Gastrocnemius medialis (tissue), 4 donors: ENCODE data around the gene FLNB.

Experiments used
- POLR2A ChIP-seq, 2 donors: fragments of 450-650 bp; IDR thresholded peaks; one replicate each; pipeline ENCODE4 v1.6.1; 2017; ENCODE audit warnings: antibody characterized with exemption in 2 of 2, mild to moderate bottlenecking in 2 of 2, moderate library complexity in 2 of 2
- TF ChIP-seq, protein P1 (sequence below), 5 experiments: fragments of 450-650 bp in 3 of 5; fragments of 200-600 bp in 2 of 5; sonication (generic) in 2 of 5; IDR thresholded peaks in 4 of 5; conservative IDR thresholded peaks in 1 of 5; 1 replicate in 4 of 5; 2 replicates in 1 of 5; pipeline ENCODE4 v1.5.1; 2016 to 2019; ENCODE audit warnings: antibody characterized with exemption in 5 of 5, mild to moderate bottlenecking in 3 of 5, moderate library complexity in 3 of 5

GRCh38 chr3:57992452-57993213, 15.6 kb upstream of the FLNB start:
- TF ChIP-seq, protein P1, sequence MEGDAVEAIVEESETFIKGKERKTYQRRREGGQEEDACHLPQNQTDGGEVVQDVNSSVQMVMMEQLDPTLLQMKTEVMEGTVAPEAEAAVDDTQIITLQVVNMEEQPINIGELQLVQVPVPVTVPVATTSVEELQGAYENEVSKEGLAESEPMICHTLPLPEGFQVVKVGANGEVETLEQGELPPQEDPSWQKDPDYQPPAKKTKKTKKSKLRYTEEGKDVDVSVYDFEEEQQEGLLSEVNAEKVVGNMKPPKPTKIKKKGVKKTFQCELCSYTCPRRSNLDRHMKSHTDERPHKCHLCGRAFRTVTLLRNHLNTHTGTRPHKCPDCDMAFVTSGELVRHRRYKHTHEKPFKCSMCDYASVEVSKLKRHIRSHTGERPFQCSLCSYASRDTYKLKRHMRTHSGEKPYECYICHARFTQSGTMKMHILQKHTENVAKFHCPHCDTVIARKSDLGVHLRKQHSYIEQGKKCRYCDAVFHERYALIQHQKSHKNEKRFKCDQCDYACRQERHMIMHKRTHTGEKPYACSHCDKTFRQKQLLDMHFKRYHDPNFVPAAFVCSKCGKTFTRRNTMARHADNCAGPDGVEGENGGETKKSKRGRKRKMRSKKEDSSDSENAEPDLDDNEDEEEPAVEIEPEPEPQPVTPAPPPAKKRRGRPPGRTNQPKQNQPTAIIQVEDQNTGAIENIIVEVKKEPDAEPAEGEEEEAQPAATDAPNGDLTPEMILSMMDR (IDR thresholded peaks at IDR 0.05 in 4 of 5, conservative IDR thresholded peaks at IDR 0.05 in 1 of 5): no peak
- no peak for TF ChIP-seq POLR2A (IDR thresholded peaks at IDR 0.05)
